Uterus (tissue), 4 donors: ENCODE results near the gene PRSS36. TPM values are rescaled to one million over a fixed set of nuclear protein-coding genes. Genes with fewer than 3 reads are reported as not detected.

Source experiments
- DNase-seq, 2 donors: peaks; one replicate each; pipeline ENCODE4 v3.0.0-alpha.2; 2019 to 2020
- H3K27ac ChIP-seq, 2 donors: fragments of 200-600 bp; sonication (generic); 1 replicate in 1 of 2; 2 replicates in 1 of 2; pipeline ENCODE4 v1.5.1; 2016 to 2018
- H3K27me3 ChIP-seq, 2 donors: fragments of 200-600 bp; sonication (generic); one replicate each; pipeline ENCODE4 v1.5.1; 2018 to 2019; ENCODE audit warnings: control low read depth in 1 of 2
- H3K36me3 ChIP-seq, 2 donors: fragments of 200-600 bp; sonication (generic); one replicate each; pipeline ENCODE4 v1.5.1; 2019; ENCODE audit warnings: control low read depth in 1 of 2
- H3K4me1 ChIP-seq, 2 donors: fragments of 200-600 bp; sonication (generic); one replicate each; pipeline ENCODE4 v1.5.1; 2018 to 2019; ENCODE audit warnings: control low read depth in 1 of 2
- H3K4me3 ChIP-seq, 2 donors: fragments of 200-600 bp; sonication (generic); 1 replicate in 1 of 2; 2 replicates in 1 of 2; pipeline ENCODE4 v1.5.1; 2018 to 2019; ENCODE audit warnings: mild to moderate bottlenecking in 1 of 2
- H3K9me3 ChIP-seq, 2 donors: fragments of 200-600 bp; sonication (generic); one replicate each; pipeline ENCODE4 v1.5.1; 2019; ENCODE audit warnings: control low read depth in 1 of 2
- POLR2A ChIP-seq, 2 donors: fragments of 450-650 bp; IDR thresholded peaks; one replicate each; pipeline ENCODE4 v1.6.1; 2016; ENCODE audit warnings: antibody characterized with exemption in 2 of 2, mild to moderate bottlenecking in 1 of 2, moderate library complexity in 1 of 2
- intact Hi-C: fragments of 100-400 bp; cut with DNase I; formaldehyde crosslinking; loops from one replicate; pipeline ENCODE4 v1.15.1; 2023; ENCODE audit warnings: low total_unique reads
- total RNA-seq, 4 donors: library from RNA; depleted of rRNA in 3 of 4; stranded (reverse); fragments of >200 nt in 3 of 4; gene quantifications; one replicate each; pipeline versions ENCODE4 v1.1.0 to v1.2.4, GENCODE V29; 2014 to 2023
- TF ChIP-seq, protein P1 (sequence below), 4 experiments: fragments of 200-600 bp in 2 of 4; fragments of 450-650 bp in 2 of 4; sonication (generic) in 2 of 4; IDR thresholded peaks; one replicate each; pipeline ENCODE4 v1.5.1; 2016 to 2019; ENCODE audit warnings: antibody characterized with exemption in 4 of 4, mild to moderate bottlenecking in 2 of 4, moderate library complexity in 1 of 4
- donor health status: DM: yes; HTN: yes; CAD: no.

Gene PRSS36
- total RNA-seq, 4 donors from 2014 or later: 0.48 to 0.76 TPM; not detected in 2

DNA sequence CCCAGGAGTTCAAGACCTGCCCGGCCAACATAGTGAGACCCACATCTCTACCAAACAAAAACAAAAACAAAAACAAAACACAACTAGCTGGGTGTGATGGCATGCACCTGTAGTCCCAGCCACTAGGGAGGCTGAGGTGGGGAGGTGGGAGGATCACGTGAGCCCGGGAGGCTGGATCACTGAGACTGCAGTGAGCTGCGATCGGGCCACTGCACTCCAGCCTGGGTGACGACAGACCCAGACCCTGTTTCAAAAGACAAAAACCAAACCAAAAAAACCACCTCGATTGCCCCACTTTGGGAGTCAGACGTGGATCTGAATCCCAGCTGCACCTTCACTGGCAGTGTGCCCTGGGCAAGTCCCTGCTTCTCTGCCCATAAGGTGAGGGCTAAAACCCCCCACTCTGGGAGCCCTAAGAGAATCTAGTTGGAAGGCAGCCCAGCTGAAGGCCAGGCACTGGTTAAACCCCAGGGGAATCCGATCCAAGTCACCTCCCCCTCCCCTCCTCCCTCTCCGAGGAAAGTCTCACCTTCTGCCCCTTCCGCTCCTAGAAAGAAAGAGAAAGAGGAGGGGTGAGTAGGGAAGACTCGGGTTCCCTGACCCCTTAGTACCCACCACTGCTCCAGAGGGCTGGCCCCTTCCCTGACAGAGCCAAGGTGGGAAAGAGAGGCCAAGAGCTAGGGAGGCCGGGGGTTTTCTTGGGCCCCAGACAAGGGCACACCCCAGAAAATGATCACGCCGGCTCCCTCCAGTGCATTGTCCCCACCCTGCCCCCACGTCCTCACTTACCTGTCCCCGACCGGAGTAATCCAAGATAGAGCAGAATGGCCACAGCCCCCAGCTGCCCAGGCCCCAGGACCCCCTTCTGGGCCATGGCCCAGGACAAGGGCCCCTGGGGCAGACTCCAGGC, 15.0 kb downstream of the PRSS36 start:
- H3K4me3 ChIP-seq: no peak overlapping the region
- H3K36me3 ChIP-seq: no peaks in the 10 kb centered on the region
- no peaks in the 10 kb centered on the region for H3K9me3 ChIP-seq
- H3K4me1 ChIP-seq: peaks cover 0 to 4% of the 10 kb centered on the region in 2 donors
- intact Hi-C loops: no loop called here
- no peak for TF ChIP-seq POLR2A (IDR thresholded peaks at IDR 0.05)
- TF ChIP-seq, protein P1, sequence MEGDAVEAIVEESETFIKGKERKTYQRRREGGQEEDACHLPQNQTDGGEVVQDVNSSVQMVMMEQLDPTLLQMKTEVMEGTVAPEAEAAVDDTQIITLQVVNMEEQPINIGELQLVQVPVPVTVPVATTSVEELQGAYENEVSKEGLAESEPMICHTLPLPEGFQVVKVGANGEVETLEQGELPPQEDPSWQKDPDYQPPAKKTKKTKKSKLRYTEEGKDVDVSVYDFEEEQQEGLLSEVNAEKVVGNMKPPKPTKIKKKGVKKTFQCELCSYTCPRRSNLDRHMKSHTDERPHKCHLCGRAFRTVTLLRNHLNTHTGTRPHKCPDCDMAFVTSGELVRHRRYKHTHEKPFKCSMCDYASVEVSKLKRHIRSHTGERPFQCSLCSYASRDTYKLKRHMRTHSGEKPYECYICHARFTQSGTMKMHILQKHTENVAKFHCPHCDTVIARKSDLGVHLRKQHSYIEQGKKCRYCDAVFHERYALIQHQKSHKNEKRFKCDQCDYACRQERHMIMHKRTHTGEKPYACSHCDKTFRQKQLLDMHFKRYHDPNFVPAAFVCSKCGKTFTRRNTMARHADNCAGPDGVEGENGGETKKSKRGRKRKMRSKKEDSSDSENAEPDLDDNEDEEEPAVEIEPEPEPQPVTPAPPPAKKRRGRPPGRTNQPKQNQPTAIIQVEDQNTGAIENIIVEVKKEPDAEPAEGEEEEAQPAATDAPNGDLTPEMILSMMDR (IDR thresholded peaks at IDR 0.05): no peak
- no peak for DNase-seq
- H3K27me3 ChIP-seq: no peaks in the 10 kb centered on the region
- no peak overlapping the region for H3K27ac ChIP-seq

DNA sequence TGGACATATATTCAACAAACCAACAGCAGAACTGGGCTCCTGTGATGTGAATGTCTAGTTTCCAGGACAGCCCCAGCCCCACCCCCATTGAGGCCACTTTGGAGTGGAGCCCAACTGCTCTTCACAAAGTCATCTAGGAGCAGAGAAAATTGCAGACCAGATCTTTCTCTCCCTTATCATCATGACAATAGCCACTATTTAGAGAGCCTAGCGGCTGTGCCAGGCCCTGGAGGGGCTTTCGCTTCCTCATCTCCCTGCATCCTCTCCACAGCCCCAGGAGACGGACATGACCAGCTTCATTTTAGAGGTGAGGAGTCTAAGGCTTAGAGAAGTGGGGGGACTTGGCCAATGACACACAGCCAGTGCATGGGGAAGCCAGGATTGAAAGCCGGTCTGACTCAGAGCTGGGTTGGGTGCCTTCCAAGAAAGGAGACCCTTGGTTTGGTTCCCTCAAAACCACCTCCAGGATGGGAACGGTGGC, 15.7 kb downstream of the PRSS36 start:
- H3K27ac ChIP-seq: no peak overlapping the region
- TF ChIP-seq, protein P1 (IDR thresholded peaks at IDR 0.05): no peak
- no peak for TF ChIP-seq POLR2A (IDR thresholded peaks at IDR 0.05)
- peaks cover 0 to 11% of the 10 kb centered on the region in 2 donors for H3K4me1 ChIP-seq
- no peak for DNase-seq
- no peaks in the 10 kb centered on the region for H3K27me3 ChIP-seq
- no peaks in the 10 kb centered on the region for H3K9me3 ChIP-seq
- H3K4me3 ChIP-seq: no peak overlapping the region
- intact Hi-C loops: no loop called here
- H3K36me3 ChIP-seq: no peaks in the 10 kb centered on the region

DNA sequence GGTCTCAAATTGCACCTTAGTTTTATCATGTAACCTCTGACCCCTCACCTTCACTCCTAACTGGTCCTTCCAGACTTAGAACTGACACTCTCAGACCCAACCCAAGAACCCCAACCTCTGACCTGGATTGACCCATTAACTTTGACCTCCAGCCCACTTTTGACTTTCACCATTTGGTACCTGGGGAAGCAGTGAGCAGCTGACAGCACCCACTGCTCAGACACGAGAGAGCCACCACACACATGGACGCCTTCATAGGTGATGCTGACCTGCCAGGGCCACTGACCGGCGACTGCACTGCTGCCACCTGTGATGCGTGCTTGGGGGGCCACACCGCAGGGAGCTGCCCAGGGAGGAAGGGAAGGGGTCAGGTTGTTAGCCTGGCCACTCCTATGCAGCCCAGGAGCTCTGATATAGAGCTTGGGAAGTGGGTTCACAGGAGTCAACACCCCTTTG, 16.8 kb downstream of the PRSS36 start:
- Histone ChIP-seq H3K36me3 (no peaks in the 10 kb centered on the region), H3K4me1 (peaks cover 0 to 11% of the 10 kb centered on the region in 2 donors), H3K27me3 (no peaks in the 10 kb centered on the region), H3K27ac (no peak overlapping the region), H3K9me3 (no peaks in the 10 kb centered on the region), H3K4me3 (no peak overlapping the region)
- intact Hi-C loops: no loop called here
- TF ChIP-seq POLR2A (IDR thresholded peaks at IDR 0.05): no peak
- TF ChIP-seq, protein P1 (IDR thresholded peaks at IDR 0.05): no peak
- DNase-seq: no peak

DNA sequence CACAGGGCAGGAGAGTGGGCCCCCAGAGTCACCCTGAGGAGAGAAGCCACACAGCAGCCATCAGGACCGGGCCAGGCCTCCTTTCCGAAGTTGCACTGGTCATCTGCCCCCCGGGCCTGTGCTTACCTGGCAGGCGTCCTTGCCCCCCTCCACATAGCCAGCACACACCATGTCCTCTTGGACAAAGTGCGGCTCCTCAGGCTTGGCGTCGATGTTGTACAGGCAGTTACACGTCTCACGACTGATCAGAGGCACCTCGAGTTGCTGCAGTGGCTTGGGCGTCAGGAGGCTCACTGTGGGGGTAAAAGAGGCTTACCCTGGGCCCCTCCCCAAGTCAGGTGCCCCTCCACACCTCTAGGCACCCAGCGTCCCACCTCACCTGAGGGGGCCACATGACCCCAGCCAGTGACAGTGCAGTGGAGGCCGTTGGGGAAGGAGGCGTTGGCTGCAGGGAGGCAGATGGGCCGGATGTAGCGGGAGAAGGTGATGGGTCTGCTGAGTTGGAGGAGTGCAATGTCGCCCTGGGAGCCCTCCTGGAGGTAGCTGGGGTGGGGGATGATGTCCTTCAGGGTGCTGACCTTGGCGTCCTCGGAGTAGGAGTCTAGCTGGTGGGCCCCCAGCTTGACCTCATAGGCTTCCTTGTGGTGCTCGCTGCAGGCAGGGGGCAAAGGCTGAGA, 17.4 kb downstream of the PRSS36 start:
- DNase-seq: no peak
- Histone ChIP-seq H3K27ac (no peak overlapping the region), H3K4me1 (peaks cover 0 to 11% of the 10 kb centered on the region in 2 donors), H3K27me3 (no peaks in the 10 kb centered on the region), H3K9me3 (no peaks in the 10 kb centered on the region), H3K36me3 (no peaks in the 10 kb centered on the region), H3K4me3 (no peak overlapping the region)
- no peak for TF ChIP-seq POLR2A (IDR thresholded peaks at IDR 0.05)
- TF ChIP-seq, protein P1 (IDR thresholded peaks at IDR 0.05): no peak
- intact Hi-C loops: no loop called here

DNA sequence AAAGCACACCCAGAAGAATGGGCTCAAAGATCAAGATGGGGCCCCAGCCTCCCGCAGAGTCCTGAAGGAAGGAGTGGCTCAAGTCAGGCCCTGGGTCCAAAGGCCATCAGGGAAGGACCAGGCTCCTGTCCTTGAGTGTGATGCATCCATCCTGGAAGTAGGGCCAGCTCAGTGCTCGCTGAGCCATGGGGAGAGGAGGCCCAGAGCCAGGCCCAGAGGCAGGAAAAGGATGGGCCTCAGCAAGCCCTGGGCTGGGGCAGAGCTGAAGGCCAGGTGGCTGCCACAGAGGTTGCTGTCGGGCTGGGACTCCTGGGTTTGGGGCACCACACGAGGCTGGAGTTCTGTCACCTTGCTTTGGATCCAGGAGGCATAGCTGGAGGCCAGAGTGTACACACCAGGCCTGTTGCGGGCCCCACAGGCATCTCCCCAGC, 18.0 kb downstream of the PRSS36 start:
- intact Hi-C loops: no loop called here
- peaks cover 0 to 11% of the 10 kb centered on the region in 2 donors for H3K4me1 ChIP-seq
- no peaks in the 10 kb centered on the region for H3K27me3 ChIP-seq
- no peak for TF ChIP-seq POLR2A (IDR thresholded peaks at IDR 0.05)
- TF ChIP-seq, protein P1 (IDR thresholded peaks at IDR 0.05): no peak
- no peak for DNase-seq
- H3K36me3 ChIP-seq: no peaks in the 10 kb centered on the region
- no peaks in the 10 kb centered on the region for H3K9me3 ChIP-seq
- H3K27ac ChIP-seq: no peak overlapping the region
- H3K4me3 ChIP-seq: no peak overlapping the region
